ENCODE results near the gene PTPN7.
"Not testable (repeated sequence)": the region's sequence is repeated elsewhere in the genome, so short reads cannot be mapped to it uniquely, and the experiment has no call there.

DNA sequence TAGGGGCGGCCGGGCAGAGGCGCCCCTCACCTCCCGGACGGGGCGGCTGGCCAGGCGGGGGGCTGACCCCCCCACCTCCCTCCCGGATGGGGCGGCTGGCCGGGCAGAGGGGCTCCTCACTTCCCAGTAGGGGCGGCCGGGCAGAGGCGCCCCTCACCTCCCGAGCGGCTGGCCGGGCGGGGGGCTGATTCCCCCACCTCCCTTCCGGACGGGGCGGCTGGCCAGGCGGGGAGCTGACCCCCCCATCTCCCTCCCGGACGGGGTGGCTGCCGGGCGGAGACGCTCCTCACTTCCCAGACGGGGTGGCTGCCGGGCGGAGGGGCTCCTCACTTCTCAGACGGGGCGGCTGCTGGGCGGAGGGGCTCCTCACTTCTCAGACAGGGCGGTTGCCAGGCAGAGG lies 31.0 kb upstream of the PTPN7 start:
- TF ChIP-seq, protein P1, sequence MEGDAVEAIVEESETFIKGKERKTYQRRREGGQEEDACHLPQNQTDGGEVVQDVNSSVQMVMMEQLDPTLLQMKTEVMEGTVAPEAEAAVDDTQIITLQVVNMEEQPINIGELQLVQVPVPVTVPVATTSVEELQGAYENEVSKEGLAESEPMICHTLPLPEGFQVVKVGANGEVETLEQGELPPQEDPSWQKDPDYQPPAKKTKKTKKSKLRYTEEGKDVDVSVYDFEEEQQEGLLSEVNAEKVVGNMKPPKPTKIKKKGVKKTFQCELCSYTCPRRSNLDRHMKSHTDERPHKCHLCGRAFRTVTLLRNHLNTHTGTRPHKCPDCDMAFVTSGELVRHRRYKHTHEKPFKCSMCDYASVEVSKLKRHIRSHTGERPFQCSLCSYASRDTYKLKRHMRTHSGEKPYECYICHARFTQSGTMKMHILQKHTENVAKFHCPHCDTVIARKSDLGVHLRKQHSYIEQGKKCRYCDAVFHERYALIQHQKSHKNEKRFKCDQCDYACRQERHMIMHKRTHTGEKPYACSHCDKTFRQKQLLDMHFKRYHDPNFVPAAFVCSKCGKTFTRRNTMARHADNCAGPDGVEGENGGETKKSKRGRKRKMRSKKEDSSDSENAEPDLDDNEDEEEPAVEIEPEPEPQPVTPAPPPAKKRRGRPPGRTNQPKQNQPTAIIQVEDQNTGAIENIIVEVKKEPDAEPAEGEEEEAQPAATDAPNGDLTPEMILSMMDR (IDR thresholded peaks at IDR 0.05), result not testable (repeated sequence)
- not testable (repeated sequence) for TF ChIP-seq ZFX (IDR thresholded peaks at IDR 0.05; ENCODE audit: borderline replicate concordance)

All from 22Rv1 (cell line).